Stimulated activated CD4-positive, alpha-beta T cell treated with anti-CD3 and anti-CD28 coated beads, Interleukin-1b, Interleukin-23, amount 100 ng/mL, for 24 hours (primary cell): ENCODE data around the gene TCN1.
"Not testable (repeated sequence)": the region's sequence is repeated elsewhere in the genome, so short reads cannot be mapped to it uniquely, and the experiment has no call there.

ENCODE experiments used
- DNase-seq, 4 experiments: peaks; one replicate each; pipeline ENCODE4 v3.0.0-alpha.2; 2020; ENCODE audit warnings: low read depth in 4 of 4, low spot score in 1 of 4

TCN1 gene, protein sequence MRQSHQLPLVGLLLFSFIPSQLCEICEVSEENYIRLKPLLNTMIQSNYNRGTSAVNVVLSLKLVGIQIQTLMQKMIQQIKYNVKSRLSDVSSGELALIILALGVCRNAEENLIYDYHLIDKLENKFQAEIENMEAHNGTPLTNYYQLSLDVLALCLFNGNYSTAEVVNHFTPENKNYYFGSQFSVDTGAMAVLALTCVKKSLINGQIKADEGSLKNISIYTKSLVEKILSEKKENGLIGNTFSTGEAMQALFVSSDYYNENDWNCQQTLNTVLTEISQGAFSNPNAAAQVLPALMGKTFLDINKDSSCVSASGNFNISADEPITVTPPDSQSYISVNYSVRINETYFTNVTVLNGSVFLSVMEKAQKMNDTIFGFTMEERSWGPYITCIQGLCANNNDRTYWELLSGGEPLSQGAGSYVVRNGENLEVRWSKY

DNA sequence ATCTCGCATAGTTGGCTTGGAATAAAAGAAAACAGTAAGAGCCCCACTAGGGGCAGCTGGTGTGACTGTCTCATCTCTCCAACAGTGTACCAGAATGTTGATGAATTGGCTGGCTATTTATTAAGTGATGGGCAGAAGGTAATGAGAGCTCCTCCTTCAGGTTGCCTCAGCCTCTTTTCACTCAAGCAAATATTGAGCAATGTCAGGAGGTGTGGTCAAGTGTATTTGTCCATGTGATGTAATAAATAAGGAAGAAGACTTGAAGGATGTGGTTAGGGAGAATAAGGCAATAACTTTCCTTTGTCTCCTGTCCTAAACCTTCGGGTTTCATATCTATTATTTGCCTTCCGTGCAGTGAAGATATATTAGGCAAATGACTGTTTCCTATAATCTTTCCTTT is at the start of gene TCN1:
TSS of gene TCN1 (minus strand) at position 91 of the 400 bp plus-strand sequence. CDS start at position 74, 17 bp downstream.
- DNase-seq = no peak

- DNase-seq = not testable (repeated sequence)
Measured at GRCh38 chr11:59903569-59903968, 37.3 kb upstream of the TCN1 start.

- no peak for DNase-seq
Measured at GRCh38 chr11:59901306-59901705, 35.0 kb upstream of the TCN1 start.

DNA sequence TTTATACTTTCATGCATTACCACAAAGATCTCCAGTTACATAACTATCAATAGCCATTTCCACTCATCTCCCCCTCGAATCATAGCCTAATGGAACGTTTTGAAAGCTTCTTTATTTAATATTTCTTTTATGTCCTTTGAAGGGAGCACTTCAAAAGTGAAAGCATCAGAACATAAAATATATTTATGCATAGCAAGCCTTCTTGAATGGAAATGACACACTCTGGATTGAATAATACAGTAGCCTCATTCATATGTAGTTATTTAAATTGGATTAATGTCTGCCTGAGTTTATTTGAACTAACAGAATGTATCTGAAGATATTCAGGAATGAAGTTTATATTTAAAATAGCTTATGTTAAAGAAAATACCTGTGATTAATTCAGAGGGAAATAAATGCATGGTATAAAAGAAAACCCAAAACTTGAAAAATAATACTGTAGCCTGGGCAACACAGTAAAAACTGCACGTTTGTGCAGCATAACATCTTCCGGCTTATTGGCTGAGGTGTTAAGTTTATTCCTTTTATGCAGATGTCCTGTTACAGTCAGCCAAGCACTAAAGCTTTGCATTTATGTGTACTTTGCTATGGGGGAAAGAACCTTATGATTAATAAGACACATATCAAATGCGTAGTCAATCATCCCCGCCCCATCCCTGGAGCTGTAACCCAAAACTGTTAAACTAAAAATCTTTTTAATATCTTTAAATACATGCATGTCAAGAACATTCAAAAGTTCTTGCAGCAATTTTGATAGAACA is 34.3 kb upstream of the TCN1 start:
- no peak for DNase-seq

- DNase-seq = no peak
Measured at GRCh38 chr11:59899532-59899931, 33.2 kb upstream of the TCN1 start.

- DNase-seq = no peak
Measured at GRCh38 chr11:59898650-59899049, 32.4 kb upstream of the TCN1 start.

- DNase-seq = no peak
Measured at GRCh38 chr11:59898046-59898445, 31.8 kb upstream of the TCN1 start.

- DNase-seq = no peak
Measured at GRCh38 chr11:59894616-59895015, 28.3 kb upstream of the TCN1 start.

DNA sequence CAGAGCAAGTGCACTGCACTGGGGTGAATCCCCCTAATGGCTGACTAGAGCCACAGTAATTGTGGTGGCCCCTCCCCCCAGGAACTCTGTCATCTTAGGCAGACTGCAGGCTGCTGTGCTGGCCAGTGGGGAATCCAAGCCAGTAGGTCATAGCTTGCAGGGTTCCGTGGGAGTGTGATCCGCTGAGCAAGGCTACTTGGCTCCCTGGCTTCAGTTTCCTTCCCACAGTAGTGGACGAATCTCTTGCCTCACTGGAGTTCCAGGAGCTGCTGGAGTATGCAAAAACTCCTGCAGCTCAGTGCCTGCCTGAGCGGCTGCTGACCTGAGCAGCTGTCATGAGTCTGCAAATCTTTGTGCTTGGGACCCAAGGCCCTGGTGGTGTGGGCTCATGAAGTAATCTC is 25.5 kb upstream of the TCN1 start:
- no peak for DNase-seq

GRCh38 chr11:59887156-59887555 is 20.9 kb upstream of the TCN1 start:
- DNase-seq = not testable (repeated sequence)

- no peak for DNase-seq
Measured at GRCh38 chr11:59883597-59883996, 17.3 kb upstream of the TCN1 start.

GRCh38 chr11:59879567-59879966 is 13.3 kb upstream of the TCN1 start:
- no peak for DNase-seq

DNA sequence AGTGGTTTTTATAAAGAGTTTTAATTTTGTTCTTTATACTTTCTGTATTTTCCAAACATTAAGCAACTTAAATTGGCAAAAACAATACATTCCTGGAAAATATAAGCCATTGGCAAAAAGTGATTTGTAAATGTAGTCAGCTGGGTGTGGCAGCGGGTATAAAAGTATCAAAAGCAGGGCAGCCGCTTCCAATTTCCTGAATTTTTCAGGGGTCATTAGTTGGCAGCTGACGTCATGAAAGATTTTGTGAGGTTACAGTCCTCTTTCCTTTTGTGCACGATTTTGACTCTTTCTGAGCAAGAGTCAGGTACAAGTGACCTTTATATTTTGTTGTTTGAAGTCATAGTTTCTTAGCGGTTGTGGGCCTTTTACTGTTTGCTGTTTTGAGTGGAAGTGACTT is 12.3 kb upstream of the TCN1 start, which contains the start of gene OOSP3:
TSS of gene OOSP3 (plus strand) at position 208 of the 400 bp plus-strand sequence. CDS start at position 235, 27 bp downstream.
- DNase-seq = no peak

- no peak for DNase-seq
Measured at GRCh38 chr11:59877784-59878183, 11.5 kb upstream of the TCN1 start.

DNA sequence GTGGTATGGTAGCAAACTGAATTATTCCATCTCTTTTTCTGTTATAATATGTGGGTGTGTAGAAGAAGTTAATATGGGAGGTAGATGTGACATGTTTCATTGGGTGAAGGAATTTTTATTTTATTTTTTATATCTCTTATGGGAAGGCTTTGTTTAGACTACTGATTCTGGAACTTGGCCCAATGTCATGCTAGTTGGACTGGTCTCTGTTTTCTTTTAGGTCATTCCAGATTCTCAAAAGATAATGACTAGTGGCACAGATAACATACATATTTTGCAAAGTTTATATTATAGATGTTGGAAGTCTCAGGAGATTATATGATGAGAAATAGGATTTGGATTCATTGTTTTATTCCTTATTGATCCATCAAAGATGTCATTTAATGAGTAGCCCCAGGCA is 11.0 kb upstream of the TCN1 start:
- DNase-seq = no peak

- DNase-seq = no peak
Measured at GRCh38 chr11:59875856-59876519, 9.7 kb upstream of the TCN1 start.

DNA sequence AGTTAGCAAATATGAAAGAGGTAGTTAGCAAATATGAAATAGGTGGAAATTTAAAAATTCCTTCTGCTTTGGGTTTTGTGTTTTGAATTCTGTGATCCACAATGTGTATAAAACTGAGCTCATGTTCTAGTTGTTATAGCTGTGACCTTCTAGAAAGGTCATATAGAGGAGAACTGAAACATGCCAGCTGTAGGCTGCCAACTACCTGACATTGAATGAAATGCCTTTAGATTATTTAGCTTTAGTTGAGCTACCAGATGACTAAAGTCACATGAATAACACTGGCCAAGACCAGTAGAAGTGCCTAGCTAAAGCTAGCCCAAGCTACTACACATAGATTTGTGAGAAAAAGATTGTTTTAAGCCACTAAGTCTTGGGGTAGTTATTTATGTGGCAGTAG is 5.8 kb upstream of the TCN1 start:
- no peak for DNase-seq

GRCh38 chr11:59867946-59868345 is 1.7 kb upstream of the TCN1 start:
- DNase-seq = no peak

GRCh38 chr11:59866836-59867235 is 549 bp upstream of the TCN1 start:
- DNase-seq = no peak

- no peak for DNase-seq
Measured at GRCh38 chr11:59865031-59865430, 1.3 kb downstream of the TCN1 start.

- no peak for DNase-seq
Measured at GRCh38 chr11:59862252-59862651, 4.0 kb downstream of the TCN1 start.

DNA sequence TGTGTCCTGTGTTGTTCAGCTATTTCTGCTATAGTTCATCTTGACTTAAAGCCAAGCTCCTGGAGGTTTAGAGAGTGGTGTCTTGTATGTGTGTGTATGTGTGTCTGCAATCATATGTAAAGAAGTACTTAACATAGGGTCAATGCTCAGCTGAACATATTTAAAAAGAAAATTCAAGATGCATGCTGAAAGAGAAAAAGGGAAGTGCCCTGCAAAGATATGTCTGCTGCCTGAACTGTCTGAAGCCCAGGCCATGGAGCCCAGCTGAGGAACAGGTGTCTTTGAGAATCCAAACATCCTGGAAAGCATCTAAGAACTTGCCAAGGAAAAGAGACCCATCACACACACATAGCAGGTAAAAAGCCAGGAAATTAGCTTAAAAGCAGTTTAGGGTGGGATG is 6.6 kb downstream of the TCN1 start:
- no peak for DNase-seq
